HG03045 (cell line): ENCODE measurements around the gene PEX19.

ENCODE experiments used
- ATAC-seq: cut with Tn5 transposase; IDR thresholded peaks from one replicate; pipeline ENCODE4 v1.9.1; 2021; ENCODE audit warnings: mild to moderate bottlenecking, moderate library complexity; ENCODE audit not compliant: unreplicated experiment

The PEX19 gene

DNA sequence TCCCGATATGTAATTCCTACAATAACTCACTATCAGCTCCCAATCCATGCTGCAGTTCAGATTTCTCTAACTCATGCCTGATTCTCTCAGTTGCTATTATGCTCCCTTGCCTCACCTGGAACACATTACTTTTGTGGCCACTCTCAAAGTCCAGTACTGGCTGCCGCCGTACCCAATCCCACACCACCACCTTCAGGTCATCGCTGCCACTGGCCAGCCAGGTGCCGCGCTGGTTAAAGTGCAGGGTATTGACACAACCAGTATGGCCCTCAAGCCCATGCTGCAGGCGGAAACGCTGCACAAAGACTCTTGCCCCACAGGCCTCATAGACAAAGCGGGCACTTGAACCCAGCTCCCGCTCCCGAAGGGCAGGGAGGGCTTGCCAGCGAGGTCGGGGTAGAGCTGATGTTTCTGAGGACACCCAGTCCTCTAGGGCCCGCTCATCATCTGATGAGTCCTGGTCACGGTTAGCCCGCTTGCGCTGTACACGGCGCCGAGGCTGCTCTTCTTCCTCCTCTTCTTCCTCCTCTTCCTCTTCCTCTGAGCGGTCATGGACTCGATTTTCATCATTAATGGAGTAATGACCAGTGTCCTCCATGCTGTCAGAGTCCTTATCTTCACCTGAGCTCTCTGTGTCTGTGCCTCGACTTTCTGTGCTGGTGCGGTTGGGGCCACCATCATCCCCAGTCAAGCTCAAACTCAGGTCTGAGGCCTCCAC, 45.2 kb downstream of the PEX19 start:
- no peak for ATAC-seq

GRCh38 chr1:160238408-160238807, 46.5 kb downstream of the PEX19 start:
- ATAC-seq: no peak

- ATAC-seq: no peak
Observed at GRCh38 chr1:160237558-160237957, 47.4 kb downstream of the PEX19 start.

- no peak for ATAC-seq
Observed at GRCh38 chr1:160236806-160237205, 48.1 kb downstream of the PEX19 start.

GRCh38 chr1:160232911-160233310, 52.0 kb downstream of the PEX19 start:
- no peak for ATAC-seq

- ATAC-seq: no peak
Observed at GRCh38 chr1:160228431-160228830, 56.5 kb downstream of the PEX19 start.

DNA sequence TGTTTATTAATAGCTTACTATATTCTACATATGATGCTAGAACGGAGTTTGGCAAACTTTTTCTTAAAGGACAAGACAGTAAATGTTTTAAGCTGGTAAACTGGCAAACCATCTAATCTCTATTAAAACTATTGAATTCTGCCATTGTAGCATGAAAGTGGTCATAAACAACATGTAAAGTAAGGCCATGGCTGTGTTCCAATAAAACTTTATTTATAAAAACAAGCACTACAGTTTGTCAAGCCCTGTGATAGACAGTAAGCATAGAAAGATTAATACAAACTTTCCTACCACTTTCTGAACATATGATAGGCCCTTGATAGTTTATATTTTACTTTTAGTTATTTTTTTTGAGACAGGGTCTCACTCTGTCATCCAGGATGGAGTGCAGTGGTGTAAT, 57.4 kb downstream of the PEX19 start:
- no peak for ATAC-seq

- ATAC-seq: no peak
Observed at GRCh38 chr1:160227034-160227433, 57.9 kb downstream of the PEX19 start.
